Parathyroid adenoma (tissue), 2 donors: ENCODE results near the gene POMP.
A peak's percentile ranks its signal among the peaks of the same experiment; 100 is the strongest.

ENCODE experiments used
- H2AFZ ChIP-seq: fragments of 300-600 bp; sonication (generic); one replicate; pipeline ENCODE4 v1.7.0; 2017; ENCODE audit warnings: antibody characterized with exemption, mild to moderate bottlenecking
- H3K27ac ChIP-seq: fragments of 300-600 bp; sonication (generic); one replicate; pipeline ENCODE4 v1.7.0; 2017
- H3K27me3 ChIP-seq: fragments of 300-600 bp; sonication (generic); one replicate; pipeline ENCODE4 v1.7.0; 2017; ENCODE audit warnings: low read length; ENCODE audit not compliant: control insufficient read depth, insufficient read depth
- H3K36me3 ChIP-seq: fragments of 300-600 bp; sonication (generic); one replicate; pipeline ENCODE4 v1.7.0; 2017; ENCODE audit warnings: low read length; ENCODE audit not compliant: control insufficient read depth, insufficient read depth
- H3K4me1 ChIP-seq: fragments of 300-600 bp; sonication (generic); one replicate; pipeline ENCODE4 v1.7.0; 2017; ENCODE audit warnings: control low read depth
- H3K4me2 ChIP-seq: fragments of 300-600 bp; sonication (generic); one replicate; pipeline ENCODE4 v1.7.0; 2017; ENCODE audit warnings: low read length
- H3K4me3 ChIP-seq: fragments of 300-600 bp; sonication (generic); one replicate; pipeline ENCODE4 v1.7.0; 2017; ENCODE audit warnings: low read depth, low read length
- H3K79me2 ChIP-seq: fragments of 300-600 bp; sonication (generic); one replicate; pipeline ENCODE4 v1.7.0; 2017; ENCODE audit warnings: control low read depth
- H3K9ac ChIP-seq: fragments of 300-600 bp; sonication (generic); one replicate; pipeline ENCODE4 v1.7.0; 2017; ENCODE audit warnings: mild to moderate bottlenecking
- H3K9me3 ChIP-seq: fragments of 300-600 bp; sonication (generic); one replicate; pipeline ENCODE4 v1.7.0; 2017; ENCODE audit warnings: low read length; ENCODE audit not compliant: control insufficient read depth
- CTCF ChIP-seq: fragments of 300-600 bp; sonication (generic); IDR thresholded peaks from one replicate; pipeline ENCODE4 v1.7.0; 2017; ENCODE audit warnings: antibody characterized with exemption, mild to moderate bottlenecking
- donor health status: primary hyperparathyroidism.

POMP gene

GRCh38 chr13:28718196-28718542, 59.2 kb downstream of the POMP start:
- Histone ChIP-seq H3K36me3 (no peaks in the 10 kb centered on the region), H3K9ac (peak overlapping the region; percentile 28), H3K4me2 (peak overlapping the region; percentile 92), H3K4me3 (peak overlapping the region; percentile 87), H2AFZ (peak overlapping the region; percentile 95), H3K27ac (peak overlapping the region; percentile 80), H3K9me3 (no peaks in the 10 kb centered on the region), H3K79me2 (no peaks in the 10 kb centered on the region), H3K27me3 (no peaks in the 10 kb centered on the region), H3K4me1 (no peaks in the 10 kb centered on the region)
- TF ChIP-seq CTCF: no peak

GRCh38 chr13:28718543-28719226, 59.8 kb downstream of the POMP start, which contains the start of gene SLC46A3:
TSS of gene SLC46A3 (minus strand) at chr13:28718970. CDS start at chr13:28717998, 972 bp downstream.
- H3K4me2 ChIP-seq: peak within 1 kb of the TSS; percentile 92
- H3K27me3 ChIP-seq: no peaks in the 10 kb centered on the region
- no peak for TF ChIP-seq CTCF
- no peaks in the 10 kb centered on the region for H3K79me2 ChIP-seq
- H3K27ac ChIP-seq: peak within 1 kb of the TSS; percentile 80
- peak within 1 kb of the TSS; percentile 95 for H2AFZ ChIP-seq
- no peaks in the 10 kb centered on the region for H3K36me3 ChIP-seq
- no peaks in the 10 kb centered on the region for H3K4me1 ChIP-seq
- H3K4me3 ChIP-seq: peak within 1 kb of the TSS; percentile 87
- H3K9me3 ChIP-seq: no peaks in the 10 kb centered on the region
- peak within 1 kb of the TSS; percentile 28 for H3K9ac ChIP-seq

- Histone ChIP-seq H3K27me3 (no peaks in the 10 kb centered on the region), H3K9ac (no peak overlapping the region), H3K27ac (peak overlapping the region; percentile 80)
These were observed 60.5 kb downstream of the POMP start for GRCh38 chr13:28719227-28720055.

GRCh38 chr13:28723806-28724205, 64.9 kb downstream of the POMP start:
- no peaks in the 10 kb centered on the region for H3K79me2 ChIP-seq
- no peak overlapping the region for H3K4me2 ChIP-seq
- H3K27ac ChIP-seq: no peak overlapping the region
- H3K4me3 ChIP-seq: no peak overlapping the region
- no peak for TF ChIP-seq CTCF
- H3K9ac ChIP-seq: no peak overlapping the region
- no peaks in the 10 kb centered on the region for H3K4me1 ChIP-seq
- no peaks in the 10 kb centered on the region for H3K36me3 ChIP-seq
- H3K9me3 ChIP-seq: no peaks in the 10 kb centered on the region
- H3K27me3 ChIP-seq: no peaks in the 10 kb centered on the region
- H2AFZ ChIP-seq: no peak overlapping the region

More at GRCh38 chr13:28719227-28720055, 60.5 kb downstream of the POMP start:
- Histone ChIP-seq H3K4me2 (peak overlapping the region; percentile 92), H2AFZ (peak overlapping the region; percentile 95), H3K36me3 (no peaks in the 10 kb centered on the region), H3K4me1 (no peaks in the 10 kb centered on the region), H3K4me3 (peak overlapping the region; percentile 87), H3K79me2 (no peaks in the 10 kb centered on the region), H3K9me3 (no peaks in the 10 kb centered on the region)
- TF ChIP-seq CTCF: no peak
